HG03103 (cell line): Measurements from ENCODE around the gene POLR1G.
"Not testable (repeated sequence)": the region's sequence is repeated elsewhere in the genome, so short reads cannot be mapped to it uniquely, and the experiment has no call there.

Experiments
- ATAC-seq: cut with Tn5 transposase; IDR thresholded peaks from one replicate; pipeline ENCODE4 v1.9.1; 2021; ENCODE audit warnings: low read depth; ENCODE audit not compliant: unreplicated experiment

The POLR1G gene

DNA sequence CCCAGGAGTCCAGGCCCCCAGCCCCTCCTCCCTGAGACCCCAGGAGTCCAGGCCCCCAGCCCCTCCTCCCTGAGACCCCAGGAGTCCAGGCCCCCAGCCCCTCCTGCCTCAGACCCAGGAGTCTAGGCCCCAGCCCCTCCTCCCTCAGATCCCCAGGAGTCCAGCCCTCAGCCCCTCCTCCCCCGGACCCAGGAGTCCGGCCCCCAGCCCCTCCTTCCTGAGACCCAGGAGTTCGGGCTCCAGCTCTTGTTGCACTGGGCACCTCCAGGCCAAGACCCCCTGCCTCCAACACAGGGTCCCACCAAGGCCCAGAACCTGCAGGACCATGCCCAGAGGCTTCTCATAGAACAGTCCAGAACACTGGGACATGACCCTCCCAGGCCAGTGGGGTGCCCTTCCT lies 13.5 kb downstream of the POLR1G start:
- no peak for ATAC-seq

- ATAC-seq, result no peak
Measured at GRCh38 chr19:45420356-45420755, 13.9 kb downstream of the POLR1G start.

GRCh38 chr19:45420871-45421270 lies 14.4 kb downstream of the POLR1G start:
- no peak for ATAC-seq

- ATAC-seq, result no peak
Measured at GRCh38 chr19:45421947-45422498, 15.6 kb downstream of the POLR1G start.

DNA sequence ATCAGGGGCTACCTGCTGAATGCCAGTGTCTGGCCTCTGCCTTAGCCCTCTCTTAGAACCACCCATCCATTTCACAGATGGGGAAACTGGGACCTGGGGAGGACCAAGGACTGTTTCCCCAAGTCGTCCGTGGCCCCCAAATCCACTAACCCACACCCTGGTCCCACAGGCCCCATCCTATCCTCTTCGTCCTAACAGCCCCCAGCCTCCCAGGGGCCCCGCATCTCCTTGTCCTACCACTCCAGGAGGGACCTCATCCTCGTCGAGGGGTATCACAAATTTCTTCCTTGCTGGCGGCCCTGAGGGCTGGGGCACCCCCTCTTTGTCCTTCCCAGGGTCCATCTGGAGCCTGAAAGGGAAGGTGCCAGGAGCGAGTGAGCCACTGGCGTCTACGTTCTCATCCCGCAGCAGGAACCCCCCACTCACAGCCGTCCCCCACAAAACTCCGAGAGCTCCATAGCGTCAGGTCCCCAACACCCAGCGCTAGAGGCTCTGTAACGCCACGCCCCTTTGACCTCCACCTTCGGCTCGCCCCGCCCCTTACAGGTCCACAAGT lies 16.7 kb downstream of the POLR1G start:
- ATAC-seq, result no peak

DNA sequence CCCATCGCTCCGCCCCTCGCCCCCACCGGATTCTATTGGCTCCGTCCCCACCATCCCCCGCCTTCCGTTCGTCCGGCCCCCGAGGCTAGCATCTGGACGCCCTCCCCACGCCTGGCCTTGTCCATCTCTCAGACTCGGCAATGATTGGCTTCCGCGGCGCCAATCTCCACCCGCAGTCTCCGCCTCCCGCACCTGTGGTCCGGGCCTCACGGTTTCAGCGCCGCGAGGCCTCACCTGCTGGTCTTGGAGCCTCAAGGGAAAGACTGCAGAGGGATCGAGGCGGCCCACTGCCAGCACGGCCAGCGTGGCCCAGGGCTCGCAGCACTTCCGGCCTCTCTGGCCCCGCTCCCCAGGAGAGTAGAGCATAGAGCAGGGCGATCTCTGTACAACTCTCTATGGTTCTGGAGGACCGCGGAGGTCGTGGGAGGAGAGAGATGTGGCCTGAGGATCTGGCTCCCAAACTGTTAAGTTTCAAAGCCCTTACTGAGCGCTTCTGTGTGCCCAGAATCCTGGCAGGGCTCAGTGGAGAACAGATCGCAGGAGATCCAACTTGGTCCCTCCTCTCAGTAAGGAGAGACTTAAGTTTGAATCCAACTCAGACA lies 17.2 kb downstream of the POLR1G start, which contains the start of gene ERCC1:
Gene ERCC1 (minus strand): TSS at position 329 of the 602 bp plus-strand sequence. CDS start 543 bp downstream, outside the sequence.
- ATAC-seq, result peak; percentile 62

DNA sequence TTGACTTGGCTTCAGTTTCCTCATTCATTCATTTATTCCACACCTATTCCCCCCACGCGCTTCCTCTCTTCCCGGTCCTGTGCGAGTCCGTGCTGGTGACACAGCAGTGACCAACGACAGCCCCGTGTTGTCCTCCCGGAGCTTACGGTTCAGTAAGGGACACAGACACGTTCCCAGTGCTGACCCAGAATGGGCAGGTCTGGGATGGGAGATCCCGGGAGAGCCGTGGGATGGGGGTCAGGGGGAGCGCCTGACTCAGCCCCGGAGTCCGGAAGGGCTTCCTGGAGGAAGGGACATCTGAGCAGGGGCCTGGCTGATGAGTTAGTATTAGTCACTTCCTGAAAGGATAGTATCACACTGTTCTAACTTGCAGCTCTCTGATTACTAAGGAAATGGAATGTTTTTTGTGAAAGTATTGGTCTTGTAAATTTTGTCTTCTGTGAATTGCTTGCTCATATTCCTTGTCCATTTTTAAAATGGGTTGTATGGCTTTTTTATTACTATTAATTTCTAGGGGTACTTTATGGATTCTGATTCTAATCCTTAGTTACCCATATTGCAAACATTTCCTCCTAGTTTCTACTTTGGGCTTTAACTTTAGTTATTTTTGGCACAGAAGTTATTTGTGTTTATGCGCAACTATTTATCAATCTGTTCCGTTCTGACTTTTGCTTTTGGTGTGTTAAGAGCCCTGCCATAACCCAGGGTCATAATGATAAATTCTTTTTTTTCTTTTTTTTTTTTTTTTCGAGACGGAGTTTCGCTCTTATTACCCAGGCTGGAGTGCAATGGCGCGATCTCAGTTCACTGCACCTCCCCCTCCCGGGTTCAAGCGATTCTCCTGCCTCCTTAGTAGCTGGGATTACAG lies 18.0 kb downstream of the POLR1G start:
- no peak for ATAC-seq

- ATAC-seq, result no peak
Measured at GRCh38 chr19:45428384-45429231, 22.2 kb downstream of the POLR1G start.

DNA sequence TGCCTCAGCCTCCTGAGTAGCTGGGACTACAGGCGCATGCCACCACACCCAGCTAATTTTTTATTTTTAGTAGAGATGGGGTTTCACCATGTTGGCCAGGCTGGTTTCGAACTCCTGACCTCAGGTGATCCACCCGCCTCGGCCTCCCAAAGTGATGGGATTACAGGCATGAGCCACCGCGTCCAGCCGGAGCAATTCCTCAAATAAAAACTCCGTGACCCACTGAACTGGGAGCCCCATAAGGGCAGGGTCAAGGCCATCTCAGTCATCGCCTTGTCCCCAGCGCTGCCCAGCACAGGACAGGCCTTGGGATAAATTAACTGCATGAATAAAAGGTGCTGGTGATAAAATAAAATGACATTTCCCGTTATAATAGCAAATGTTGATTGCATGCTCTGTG lies 23.5 kb downstream of the POLR1G start:
- ATAC-seq, result not testable (repeated sequence)

- ATAC-seq, result not testable (repeated sequence)
Measured at GRCh38 chr19:45431008-45431407, 24.6 kb downstream of the POLR1G start.

- not testable (repeated sequence) for ATAC-seq
Measured at GRCh38 chr19:45432543-45432942, 26.1 kb downstream of the POLR1G start.

- no peak for ATAC-seq
Measured at GRCh38 chr19:45437328-45437727, 30.9 kb downstream of the POLR1G start.

DNA sequence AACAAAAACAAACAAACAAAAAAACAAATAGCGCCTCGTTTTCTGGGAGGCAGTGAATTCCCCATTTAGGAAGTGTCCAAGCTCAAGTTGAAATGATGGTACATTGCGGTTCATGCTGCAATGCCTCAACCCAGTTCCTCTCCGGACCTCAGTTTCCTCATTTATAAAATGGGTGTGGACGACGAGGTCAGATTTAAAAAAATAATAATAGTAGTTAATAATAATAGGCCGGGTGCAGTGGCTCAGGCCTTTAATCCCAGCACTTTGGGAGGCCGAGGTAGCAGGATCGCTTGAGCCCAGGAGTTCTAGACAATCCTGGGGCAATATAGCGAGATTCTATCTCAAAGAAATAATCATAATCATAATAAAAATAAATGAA lies 32.7 kb downstream of the POLR1G start:
- ATAC-seq, result no peak

- peak; percentile 39 for ATAC-seq
Measured at GRCh38 chr19:45439569-45440258, 33.3 kb downstream of the POLR1G start.

GRCh38 chr19:45440259-45440638 lies 33.8 kb downstream of the POLR1G start:
- no peak for ATAC-seq

- no peak for ATAC-seq
Measured at GRCh38 chr19:45440873-45441654, 34.6 kb downstream of the POLR1G start.

DNA sequence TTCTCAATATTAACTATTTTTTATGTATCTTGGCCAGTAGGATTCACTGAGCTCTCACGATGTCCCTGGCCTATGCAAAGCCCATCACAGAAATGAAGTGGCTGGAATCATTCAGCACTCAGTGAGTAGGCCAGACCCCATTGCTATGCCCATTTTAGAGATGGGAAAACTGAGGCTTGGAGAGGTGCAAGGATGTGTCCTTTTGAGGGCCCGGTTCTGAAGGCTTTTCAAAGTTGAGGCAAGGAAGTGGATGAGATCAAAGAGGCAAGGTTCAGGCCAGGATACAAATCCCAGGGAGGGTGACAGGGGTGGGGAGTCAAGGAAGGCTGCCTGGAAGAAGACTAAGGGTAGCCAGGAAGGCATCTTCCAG lies 35.9 kb downstream of the POLR1G start:
- ATAC-seq, result no peak

GRCh38 chr19:45442778-45443461 lies 36.5 kb downstream of the POLR1G start:
- ATAC-seq, result no peak
